GM12891 (cell line): ENCODE data around the gene AQP1. TPM values are rescaled to one million over a fixed set of nuclear protein-coding genes. Genes with fewer than 3 reads are reported as not detected.

ENCODE experiments used
- DNase-seq: peaks from one replicate; pipeline ENCODE4 v3.0.0; 2011; ENCODE audit warnings: low spot score; ENCODE audit not compliant: insufficient read length
- FAIRE-seq: peaks from 2 replicates; lab custom pipeline; 2011; peaks lifted over from hg19 to GRCh38; lab: Jason Lieb, UNC
- PAX5 ChIP-seq: IDR thresholded peaks from 2 replicates; pipeline ENCODE4 v1.6.1; 2011; ENCODE audit warnings: low read length, moderate library complexity, mild to moderate bottlenecking; ENCODE audit not compliant: insufficient read depth, severe bottlenecking
- POLR2A ChIP-seq: IDR thresholded peaks from 2 replicates; pipeline ENCODE4 v1.6.1; 2011; ENCODE audit warnings: low read depth, low read length, control low read depth
- POLR2AphosphoS5 ChIP-seq: IDR thresholded peaks from 2 replicates; pipeline ENCODE4 v1.6.1; 2011; ENCODE audit warnings: low read depth, low read length, control low read depth
- POU2F2 ChIP-seq: IDR thresholded peaks from 2 replicates; pipeline ENCODE4 v1.6.1; 2011; ENCODE audit warnings: low read depth, mild to moderate bottlenecking, control low read depth, low read length, moderate library complexity
- SPI1 ChIP-seq: IDR thresholded peaks from 2 replicates; pipeline ENCODE4 v1.6.1; 2011; ENCODE audit warnings: low read depth, low read length, control low read depth
- TAF1 ChIP-seq: IDR thresholded peaks from 2 replicates; pipeline ENCODE4 v1.6.1; 2011; ENCODE audit warnings: low read depth, low read length, control low read depth
- polyA plus RNA-seq: library from polyadenylated mRNA; unstranded; fragments of >200 nt; gene quantifications from one replicate; pipeline ENCODE4 v1.2.1, GENCODE V29; 2012; ENCODE audit warnings: low read depth, missing spikeins, inconsistent platforms; ENCODE audit not compliant: missing spikeins

AQP1 gene
- polyA plus RNA-seq = 0.09 TPM

- DNase-seq (no peak), FAIRE-seq (no peak)
- no peak for TF ChIP-seq POU2F2
- TF ChIP-seq POLR2AphosphoS5 = no peak
- no peak for TF ChIP-seq POLR2A
- no peak for TF ChIP-seq PAX5
- TF ChIP-seq SPI1 = no peak
- no peak for TF ChIP-seq TAF1
Measured at GRCh38 chr7:30911561-30911969, at the start of gene AQP1. Gene AQP1 (plus strand): TSS chr7:30911853. CDS start chr7:30911910, 57 bp downstream.

- no peak for DNase-seq
- no peak for TF ChIP-seq TAF1
- TF ChIP-seq POLR2A = no peak
- TF ChIP-seq SPI1 = no peak
- no peak for FAIRE-seq
Measured at GRCh38 chr7:30862995-30863705, 48.5 kb upstream of the AQP1 start.

GRCh38 chr7:30863706-30864035 is 48.0 kb upstream of the AQP1 start:
- TF ChIP-seq PAX5 (no peak), SPI1 (no peak), POU2F2 (no peak)
- FAIRE-seq (no peak), DNase-seq (no peak)

- DNase-seq (no peak), FAIRE-seq (no peak)
- no peak for TF ChIP-seq SPI1
- TF ChIP-seq POU2F2 = no peak
- TF ChIP-seq PAX5 = no peak
- no peak for TF ChIP-seq TAF1
- no peak for TF ChIP-seq POLR2AphosphoS5
- no peak for TF ChIP-seq POLR2A
Measured at GRCh38 chr7:30864101-30864500, 47.6 kb upstream of the AQP1 start.

- DNase-seq (no peak), FAIRE-seq (no peak)
- TF ChIP-seq SPI1 (no peak), PAX5 (no peak), TAF1 (no peak), POLR2AphosphoS5 (no peak), POLR2A (no peak)
Measured at GRCh38 chr7:30865076-30865475, 46.6 kb upstream of the AQP1 start.

GRCh38 chr7:30865821-30866220 is 45.8 kb upstream of the AQP1 start:
- FAIRE-seq (no peak), DNase-seq (no peak)
- TF ChIP-seq POU2F2 (no peak), SPI1 (no peak), PAX5 (no peak), POLR2AphosphoS5 (no peak), TAF1 (no peak), POLR2A (no peak)

- DNase-seq = no peak
- TF ChIP-seq POLR2A (no peak), TAF1 (no peak), POU2F2 (no peak), PAX5 (no peak), POLR2AphosphoS5 (no peak), SPI1 (no peak)
- FAIRE-seq = no peak
Measured at GRCh38 chr7:30866939-30867338, 44.7 kb upstream of the AQP1 start.

GRCh38 chr7:30867483-30867882 is 44.2 kb upstream of the AQP1 start:
- DNase-seq (no peak), FAIRE-seq (no peak)
- TF ChIP-seq POLR2AphosphoS5 (no peak), TAF1 (no peak)

GRCh38 chr7:30869794-30870611 is 41.6 kb upstream of the AQP1 start:
- TF ChIP-seq PAX5 (no peak), SPI1 (no peak), POLR2A (no peak), POLR2AphosphoS5 (no peak), TAF1 (no peak)
- FAIRE-seq (no peak), DNase-seq (no peak)

GRCh38 chr7:30870821-30871518 is 40.7 kb upstream of the AQP1 start:
- no peak for DNase-seq
- TF ChIP-seq TAF1 (no peak), POU2F2 (no peak), POLR2A (no peak), PAX5 (no peak), POLR2AphosphoS5 (no peak), SPI1 (no peak)
- no peak for FAIRE-seq
